Neuronal stem cell (in vitro differentiated cells): ENCODE data around the gene PROSER3.
A peak's percentile ranks its signal among the peaks of the same experiment; 100 is the strongest.

Source experiments
- DNase-seq: peaks from one replicate; pipeline ENCODE4 v3.0.0-alpha.2; 2013; ENCODE audit warnings: low spot score
- H2AFZ ChIP-seq: one replicate; pipeline ENCODE4 v1.6.1; 2013; ENCODE audit warnings: mild to moderate bottlenecking, low read length, inconsistent platforms
- H2AK5ac ChIP-seq: 2 replicates; pipeline ENCODE4 v1.6.1; 2013; ENCODE audit warnings: low read depth, mild to moderate bottlenecking, inconsistent platforms, low read length, moderate library complexity, mixed read lengths
- H2BK120ac ChIP-seq: 2 replicates; pipeline ENCODE4 v1.6.1; 2013; ENCODE audit warnings: low read depth, mild to moderate bottlenecking, inconsistent platforms, low read length, moderate library complexity, mixed read lengths
- H2BK12ac ChIP-seq: one replicate; pipeline ENCODE4 v1.6.1; 2013; ENCODE audit warnings: low read length, inconsistent platforms
- H2BK15ac ChIP-seq: 2 replicates; pipeline ENCODE4 v1.6.1; 2013; ENCODE audit warnings: mild to moderate bottlenecking, low read length, inconsistent platforms, mixed read lengths
- H2BK5ac ChIP-seq: one replicate; pipeline ENCODE4 v1.6.1; 2013; ENCODE audit warnings: inconsistent platforms, mild to moderate bottlenecking, low read length, moderate library complexity
- H3K14ac ChIP-seq: one replicate; pipeline ENCODE4 v1.6.1; 2013; ENCODE audit warnings: low read length, inconsistent platforms
- H3K18ac ChIP-seq: 2 replicates; pipeline ENCODE4 v1.6.1; 2013; ENCODE audit warnings: low read length, inconsistent platforms
- H3K23ac ChIP-seq: 2 replicates; pipeline ENCODE4 v1.6.1; 2013; ENCODE audit warnings: low read depth, mild to moderate bottlenecking, mixed read lengths, low read length, inconsistent platforms; ENCODE audit not compliant: poor library complexity
- H3K27ac ChIP-seq: replicated peaks from 3 replicates; pipeline ENCODE4 v1.5.1; 2013; ENCODE audit warnings: low read length, inconsistent platforms
- H3K27me3 ChIP-seq, 3 experiments: 2 replicates each; pipeline ENCODE4 v1.6.1; 2013; ENCODE audit warnings: low read length in 3 of 3, mild to moderate bottlenecking in 2 of 3, inconsistent platforms in 1 of 3, low read depth in 1 of 3, mixed read lengths in 1 of 3, moderate library complexity in 1 of 3; ENCODE audit not compliant: control insufficient read depth in 3 of 3, insufficient read depth in 3 of 3
- H3K36me3 ChIP-seq, 2 donors: replicated peaks in 1 of 2; 2 replicates each; pipeline ENCODE4 v1.6.1; 2013; ENCODE audit warnings: low read length in 2 of 2; ENCODE audit not compliant: control insufficient read depth in 2 of 2, insufficient read depth in 2 of 2
- H3K4ac ChIP-seq: 2 replicates; pipeline ENCODE4 v1.6.1; 2013; ENCODE audit warnings: inconsistent platforms, mild to moderate bottlenecking, low read length, moderate library complexity
- H3K4me1 ChIP-seq, 2 donors: 1 replicate in 1 of 2; 2 replicates in 1 of 2; pipeline ENCODE4 v1.6.1; 2013; ENCODE audit warnings: low read length in 2 of 2, low read depth in 1 of 2; ENCODE audit not compliant: control insufficient read depth in 2 of 2, insufficient read depth in 1 of 2
- H3K4me2 ChIP-seq: one replicate; pipeline ENCODE4 v1.6.1; 2013; ENCODE audit warnings: mild to moderate bottlenecking, low read length, inconsistent platforms; ENCODE audit not compliant: insufficient read depth, poor library complexity, severe bottlenecking
- H3K4me3 ChIP-seq, 2 donors: 2 replicates each; pipeline ENCODE4 v1.5.1; 2013; ENCODE audit warnings: low read length in 2 of 2, mild to moderate bottlenecking in 2 of 2, inconsistent platforms in 1 of 2, moderate library complexity in 1 of 2
- H3K79me1 ChIP-seq: one replicate; pipeline ENCODE4 v1.6.1; 2013; ENCODE audit warnings: low read depth, mild to moderate bottlenecking, inconsistent platforms, low read length, moderate library complexity
- H3K9ac ChIP-seq: one replicate; pipeline ENCODE4 v1.6.1; 2013; ENCODE audit warnings: mild to moderate bottlenecking, low read depth, low read length, inconsistent platforms; ENCODE audit not compliant: poor library complexity
- H3K9me3 ChIP-seq, 2 donors: replicated peaks in 1 of 2; 2 replicates each; pipeline versions ENCODE3 to v1.6.1; 2013; ENCODE audit warnings: low read length in 2 of 2, mild to moderate bottlenecking in 2 of 2, inconsistent platforms in 1 of 2, low read depth in 1 of 2, mixed read lengths in 1 of 2, moderate library complexity in 1 of 2; ENCODE audit not compliant: control insufficient read depth in 2 of 2, insufficient read depth in 1 of 2
- H4K8ac ChIP-seq: one replicate; pipeline ENCODE4 v1.6.1; 2013; ENCODE audit warnings: low read depth, mild to moderate bottlenecking, inconsistent platforms, low read length, moderate library complexity
- H4K91ac ChIP-seq: one replicate; pipeline ENCODE4 v1.6.1; 2013; ENCODE audit warnings: low read length, low read depth, mild to moderate bottlenecking, inconsistent platforms; ENCODE audit not compliant: poor library complexity
- WGBS, 2 donors: extraction: QIAGEN DNeasy Blood & Tissue Kit; methylation state at CpG; one replicate each; pipeline ENCODE4 v1.1.7; 2013; ENCODE audit warnings: missing lambda C conversion rate in 2 of 2, mixed read lengths in 1 of 2; ENCODE audit not compliant: insufficient read length in 2 of 2, insufficient replicate concordance in 1 of 2; ENCODE audit errors: extremely low coverage in 2 of 2; 5-methylcytosine and 5-hydroxymethylcytosine counted together

The PROSER3 gene

GRCh38 chr19:35755131-35755549, 2.8 kb upstream of the PROSER3 start:
- Histone ChIP-seq H3K79me1 (peaks cover 17% of the 10 kb centered on the region), H2AK5ac (peak overlapping the region; percentile 98), H3K14ac (peak overlapping the region; percentile 31), H3K9ac (peak overlapping the region; percentile 86), H3K4me2 (peak overlapping the region; percentile 49), H2BK15ac (no peak overlapping the region), H3K27ac (no peak overlapping the region), H3K36me3 (peaks cover 14 to 39% of the 10 kb centered on the region in 2 donors), H3K4me3 (peak overlapping the region in 1 of 2 donors; percentile 70), H2BK5ac (no peak overlapping the region), H3K4ac (no peak overlapping the region), H2BK120ac (no peak overlapping the region), H2BK12ac (no peak overlapping the region), H3K23ac (peak overlapping the region; percentile 73), H4K91ac (peak overlapping the region; percentile 43), H4K8ac (peak overlapping the region; percentile 43), H3K27me3 (peaks cover 0 to 13% (median 3%) of the 10 kb centered on the region in 3 experiments), H3K4me1 (peaks cover 12 to 24% of the 10 kb centered on the region in 2 donors), H3K18ac (peak overlapping the region; percentile 96), H3K9me3 (no peaks in the 10 kb centered on the region), H2AFZ (no peak overlapping the region)
- no CpG with 5 or more reads among the region's 17 CpGs for WGBS, 2 donors
- no peak for DNase-seq

- H3K23ac ChIP-seq = peak overlapping the region; percentile 73
- H4K8ac ChIP-seq = peak overlapping the region; percentile 43
- no peak overlapping the region for H2BK5ac ChIP-seq
- H3K9ac ChIP-seq = peak overlapping the region; percentile 86
- H4K91ac ChIP-seq = peak overlapping the region; percentile 43
- H3K27ac ChIP-seq = no peak overlapping the region
- no peak overlapping the region for H2BK120ac ChIP-seq
- peak overlapping the region; percentile 98 for H2AK5ac ChIP-seq
- H2BK12ac ChIP-seq = peak overlapping the region; percentile 84
- peak overlapping the region in 1 of 2 donors; percentile 70 for H3K4me3 ChIP-seq
- no peak overlapping the region for H2AFZ ChIP-seq
- H3K14ac ChIP-seq = peak overlapping the region; percentile 89
- DNase-seq = no peak
- H3K9me3 ChIP-seq = no peaks in the 10 kb centered on the region
- H3K79me1 ChIP-seq = peaks cover 17% of the 10 kb centered on the region
- H3K4me2 ChIP-seq = peak overlapping the region; percentile 49
- peak overlapping the region; percentile 37 for H3K4ac ChIP-seq
- H3K27me3 ChIP-seq = peaks cover 0 to 13% (median 3%) of the 10 kb centered on the region in 3 experiments
- peaks cover 15 to 45% of the 10 kb centered on the region in 2 donors for H3K36me3 ChIP-seq
- H3K18ac ChIP-seq = peak overlapping the region; percentile 96
- WGBS, 2 donors = no CpG with 5 or more reads among the region's 74 CpGs
- peak overlapping the region; percentile 38 for H2BK15ac ChIP-seq
- peaks cover 12 to 24% of the 10 kb centered on the region in 2 donors for H3K4me1 ChIP-seq
These were observed 2.2 kb upstream of the PROSER3 start for GRCh38 chr19:35755550-35756376.

- Histone ChIP-seq H4K91ac (no peak within 1 kb of the TSS), H3K4me2 (peak within 1 kb of the TSS; percentile 83), H2AK5ac (peak within 1 kb of the TSS; percentile 99), H3K9me3 (no peaks in the 10 kb centered on the region), H3K79me1 (peaks cover 17% of the 10 kb centered on the region), H3K27me3 (peaks cover 0 to 13% (median 3%) of the 10 kb centered on the region in 3 experiments), H3K9ac (peak within 1 kb of the TSS; percentile 81), H4K8ac (peak within 1 kb of the TSS; percentile 82), H3K4ac (peak within 1 kb of the TSS; percentile 53), H3K36me3 (peaks cover 18 to 52% of the 10 kb centered on the region in 2 donors), H2BK120ac (peak within 1 kb of the TSS; percentile 72), H3K27ac (peak within 1 kb of the TSS; percentile 90), H2BK15ac (peak within 1 kb of the TSS; percentile 97), H2BK5ac (peak within 1 kb of the TSS; percentile 75), H3K18ac (peak within 1 kb of the TSS; percentile 96), H3K4me1 (peaks cover 12 to 24% of the 10 kb centered on the region in 2 donors), H2AFZ (peak within 1 kb of the TSS; percentile 75), H3K14ac (peak within 1 kb of the TSS; percentile 89), H2BK12ac (peak within 1 kb of the TSS; percentile 84), H3K4me3 (peak within 1 kb of the TSS; percentile 76 to 93), H3K23ac (peak within 1 kb of the TSS; percentile 80)
- DNase-seq = no peak
- no CpG with 5 or more reads among the region's 52 CpGs for WGBS, 2 donors
These were observed 1.4 kb upstream of the PROSER3 start, which contains the start of gene HSPB6 for GRCh38 chr19:35756377-35757230. TSS of gene HSPB6 (minus strand) at chr19:35757029. CDS start at chr19:35757008, 21 bp downstream.
